GM12878 (cell line): Measurements from ENCODE around the gene GSK3A. TPM values are rescaled to one million over a fixed set of nuclear protein-coding genes. Genes with fewer than 3 reads are reported as not detected.

Experiments used
- ATAC-seq: fragments of 200-7000 bp; cut with Tn5 transposase; 3 replicates; pipeline ENCODE4 v1.9.1; 2020; ENCODE audit warnings: mild to moderate bottlenecking, moderate library complexity
- BruUV-seq: library from RNA; stranded (reverse); fragments of 400-500 nt; replicated peaks from 2 replicates; lab custom pipeline; 2021; lab: Mats Ljungman, UMichigan
- CTCF ChIA-PET: fragments of 300-600 bp; sonication (Branson Sonifier 250); formaldehyde crosslinking; extraction: SDS; loops from one replicate; lab custom pipeline; 2021; ENCODE audit warnings: inconsistent platforms; lab: Yijun Ruan, JAX
- POLR2A ChIA-PET: fragments of 350-600 bp; formaldehyde crosslinking; extraction: SDS; loops from one replicate; lab custom pipeline; 2021; ENCODE audit warnings: inconsistent platforms; lab: Charles Lee
- RAD21 ChIA-PET: fragments of 300-600 bp; sonication (Branson Sonifier 250); formaldehyde crosslinking; loops from one replicate; lab custom pipeline; 2023; ENCODE audit warnings: antibody characterized with exemption; ENCODE audit not compliant: unreplicated experiment; lab: Charles Lee
- SMC1A ChIA-PET: fragments of 300-600 bp; sonication (Branson Sonifier 250); formaldehyde crosslinking; loops from one replicate; lab custom pipeline; 2023; ENCODE audit not compliant: unreplicated experiment, uncharacterized antibody; lab: Charles Lee
- DNase-seq: peaks from one replicate; pipeline ENCODE4 v3.0.0-alpha.2; 2011; ENCODE audit warnings: low read depth, low spot score
- FAIRE-seq: peaks from 3 replicates; lab custom pipeline; 2011; peaks lifted over from hg19 to GRCh38; lab: Jason Lieb, UNC
- H2AFZ ChIP-seq: 2 replicates; pipeline ENCODE4 v1.6.0; 2011; ENCODE audit warnings: low read depth, low read length, control low read depth; ENCODE audit not compliant: control insufficient read depth
- H3K27ac ChIP-seq: 2 replicates; pipeline ENCODE4 v1.5.1; 2011; ENCODE audit warnings: control low read depth; ENCODE audit not compliant: control insufficient read depth, insufficient read depth
- H3K27me3 ChIP-seq, 2 experiments: replicated peaks in 1 of 2; 2 replicates each; pipeline versions ENCODE4 v1.6.0 to v1.6.1; 2011; ENCODE audit warnings: low read length in 1 of 2; ENCODE audit not compliant: control insufficient read depth in 2 of 2, insufficient read depth in 2 of 2
- H3K36me3 ChIP-seq, 2 experiments: 2 replicates each; pipeline ENCODE4 v1.5.1; 2011; ENCODE audit warnings: low read length in 1 of 2; ENCODE audit not compliant: control insufficient read depth in 2 of 2, insufficient read depth in 2 of 2
- H3K4me1 ChIP-seq: 2 replicates; pipeline ENCODE4 v1.6.1; 2011; ENCODE audit warnings: mild to moderate bottlenecking, low read length, moderate library complexity, mixed read lengths; ENCODE audit not compliant: control insufficient read depth, insufficient read depth
- H3K4me2 ChIP-seq: 2 replicates; pipeline ENCODE4 v1.6.0; 2011; ENCODE audit warnings: control low read depth; ENCODE audit not compliant: control insufficient read depth, insufficient read depth
- H3K4me3 ChIP-seq: fragments of 200-600 bp; sonication (generic); 2 replicates; pipeline ENCODE4 v1.5.1; 2016
- H3K79me2 ChIP-seq: 2 replicates; pipeline ENCODE4 v1.6.0; 2011; ENCODE audit warnings: low read length; ENCODE audit not compliant: control insufficient read depth, insufficient read depth
- H3K9ac ChIP-seq: 2 replicates; pipeline ENCODE4 v1.8.0; 2011; ENCODE audit warnings: low read length, control low read depth, mixed read lengths; ENCODE audit not compliant: control insufficient read depth, insufficient read depth
- H3K9me3 ChIP-seq: replicated peaks from 3 replicates; pipeline ENCODE4 v1.5.1; 2011; ENCODE audit warnings: mild to moderate bottlenecking, low read length; ENCODE audit not compliant: control insufficient read depth, insufficient read depth
- H4K20me1 ChIP-seq: 2 replicates; pipeline ENCODE4 v1.6.0; 2011; ENCODE audit not compliant: control insufficient read depth, insufficient read depth
- BRCA1 ChIP-seq: IDR thresholded peaks from 2 replicates; pipeline ENCODE4 v1.6.1; 2011; ENCODE audit warnings: low read depth, low read length, improper control_type of control experiment
- CBFB ChIP-seq: IDR thresholded peaks from 2 replicates; pipeline ENCODE4 v1.6.1; 2016; ENCODE audit warnings: antibody characterized with exemption, low read depth
- ETV6 ChIP-seq, 2 experiments: fragments of 450-650 bp in 1 of 2; IDR thresholded peaks in 1 of 2; conservative IDR thresholded peaks in 1 of 2; 2 replicates each; pipeline ENCODE4 v1.6.1; 2014; ENCODE audit warnings: antibody characterized with exemption in 1 of 2, borderline replicate concordance in 1 of 2, low read depth in 1 of 2, mild to moderate bottlenecking in 1 of 2, moderate library complexity in 1 of 2
- FOS ChIP-seq: IDR thresholded peaks from 3 replicates; pipeline ENCODE4 v1.6.1; 2011; ENCODE audit warnings: borderline replicate concordance; ENCODE audit not compliant: insufficient read length; ENCODE audit errors: extremely low read depth
- HDAC2 ChIP-seq: fragments of 200-600 bp; sonication (generic); IDR thresholded peaks from 2 replicates; pipeline ENCODE4 v1.6.1; 2017
- MYB ChIP-seq: fragments of 150-350 bp; IDR thresholded peaks from 2 replicates; pipeline ENCODE4 v1.6.1; 2014; ENCODE audit warnings: mild to moderate bottlenecking, low read depth, low read length, borderline replicate concordance
- PAX8 ChIP-seq: fragments of 450-650 bp; IDR thresholded peaks from 2 replicates; pipeline ENCODE4 v1.6.1; 2017; ENCODE audit warnings: mild to moderate bottlenecking, moderate library complexity
- SREBF2 ChIP-seq: IDR thresholded peaks from 2 replicates; pipeline ENCODE4 v1.6.1; 2012; ENCODE audit warnings: mild to moderate bottlenecking, low read length
- TARDBP ChIP-seq: IDR thresholded peaks from 2 replicates; pipeline ENCODE4 v1.6.1; 2016; ENCODE audit warnings: borderline replicate concordance
- ZBTB33 ChIP-seq: fragments of 450-650 bp; IDR thresholded peaks from 2 replicates; pipeline ENCODE4 v1.6.1; 2017; ENCODE audit warnings: mild to moderate bottlenecking
- WGBS: methylation state at CpG from one replicate; pipeline ENCODE4 v1.1.6; 2016; ENCODE audit warnings: low lambda C conversion rate; ENCODE audit not compliant: insufficient replicate concordance, insufficient coverage; ENCODE audit errors: missing lambda C conversion rate; 5-methylcytosine and 5-hydroxymethylcytosine counted together
- in situ Hi-C: fragments of 300-500 bp; cut with MboI; formaldehyde crosslinking; loops from 9 replicates; pipeline ENCODE4 v1.14.3; 2018; ENCODE audit warnings: mixed read lengths
- intact Hi-C: fragments of 100-400 bp; cut with micrococcal nuclease; formaldehyde crosslinking; loops from one replicate; pipeline ENCODE4 v1.14.2; 2022; ENCODE audit not compliant: unreplicated experiment
- polyA plus RNA-seq, 11 experiments: library from polyadenylated mRNA; depleted of rRNA in 4 of 11; unstranded in 6 of 11; stranded (reverse) in 5 of 11; fragments of >200 nt; fragmentation: Nextera tagmentation in 4 of 11; fragmentation: Illumina TruSeq in 1 of 11; extraction: Ambion mirVana in 4 of 11; extraction: Trizol in 1 of 11; gene quantifications; 1 replicate in 1 of 11; 2 replicates in 10 of 11; pipeline versions ENCODE4 v1.2.1 to v1.2.3, GENCODE V29; 2011 to 2016; ENCODE audit warnings: inconsistent platforms in 2 of 11, missing spikeins in 2 of 11, low read depth in 1 of 11
- total RNA-seq, 4 experiments: library from RNA; depleted of rRNA in 3 of 4; stranded (reverse); fragments of >200 nt in 3 of 4; fragmentation: Illumina TruSeq in 1 of 4; extraction: Trizol in 1 of 4; gene quantifications; 2 replicates each; pipeline versions ENCODE4 v1.2.1 to v1.2.3, GENCODE V29; 2013 to 2021

Gene GSK3A
- total and polyA plus RNA-seq, 10 of the 15 experiments (the other 5 are each of a cell fraction or from before 2014, with no cell fraction given), result 1.00 to 47.9 (median 15.2) TPM

DNA sequence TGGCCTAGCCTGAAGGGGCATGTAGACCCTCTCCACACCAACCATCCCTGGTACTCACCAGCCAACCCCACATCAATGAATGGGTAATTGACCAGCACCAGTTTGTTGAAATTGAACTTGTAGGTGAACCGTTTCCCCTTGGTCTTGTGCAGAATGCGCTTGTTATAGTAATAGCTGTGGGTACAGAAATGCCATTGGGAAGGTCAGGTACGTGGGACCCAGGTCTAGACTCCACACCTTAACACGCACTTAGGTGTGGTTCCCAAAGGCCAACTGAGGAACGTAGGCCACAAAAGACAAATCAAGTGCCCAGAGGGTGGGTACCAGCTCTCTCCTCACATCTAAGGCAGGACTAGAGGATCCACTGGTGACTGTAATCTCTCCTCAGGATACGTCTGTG is 7.4 kb upstream of the GSK3A start:
- H3K9me3 ChIP-seq, result no peaks in the 10 kb centered on the region
- no peak overlapping the region for H3K27ac ChIP-seq
- peaks cover 17% of the 10 kb centered on the region for H3K4me1 ChIP-seq
- SMC1A ChIA-PET, result interaction anchor here (1.2 kb wide), 1 partner anchor 30 kb away, joined by 3 read pairs; no protein-coding TSS in a partner anchor
- H3K79me2 ChIP-seq, result peaks cover 41% of the 10 kb centered on the region
- no peaks in the 10 kb centered on the region for H3K27me3 ChIP-seq
- TF ChIP-seq FOS (no peak), SREBF2 (no peak), ZBTB33 (no peak), ETV6 (conservative IDR thresholded peaks at IDR 0.05 in 1 of 2, IDR thresholded peaks at IDR 0.05 in 1 of 2; ENCODE audit: borderline replicate concordance in 1 of 2, low read depth in 1 of 2) (no peak), HDAC2 (no peak), MYB (no peak), PAX8 (no peak), BRCA1 (no peak), TARDBP (no peak), CBFB (no peak)
- no peak overlapping the region for H3K4me2 ChIP-seq
- POLR2A ChIA-PET, result no interaction called here
- no peak overlapping the region for H2AFZ ChIP-seq
- RAD21 ChIA-PET, result interaction anchor here (1.9 kb wide), 1 partner anchor 30 kb away, joined by 5 read pairs; no protein-coding TSS in a partner anchor
- CTCF ChIA-PET, result interaction anchor here (1.2 kb wide), 1 partner anchor 30 kb away, joined by 5 read pairs; no protein-coding TSS in a partner anchor
- H3K4me3 ChIP-seq, result no peak overlapping the region
- H4K20me1 ChIP-seq, result no peaks in the 10 kb centered on the region
- BruUV-seq, result no TSS peak
- intact Hi-C loops (no loop called here), in situ Hi-C loops (no loop called here)
- H3K9ac ChIP-seq, result no peak overlapping the region
- H3K36me3 ChIP-seq, result peaks cover 0 to 7% of the 10 kb centered on the region in 2 experiments; a peak in 2 of 4 replicates
- ATAC-seq (no peak), FAIRE-seq (no peak), DNase-seq (no peak)
- 75% methylated on average over 6 of the region's 6 CpGs for WGBS
